Parathyroid adenoma (tissue), 2 donors: ENCODE results near the gene OR4D2.
A peak's percentile ranks its signal among the peaks of the same experiment; 100 is the strongest.
"Not testable (repeated sequence)": the region's sequence is repeated elsewhere in the genome, so short reads cannot be mapped to it uniquely, and the experiment has no call there.

Source experiments
- H2AFZ ChIP-seq: fragments of 300-600 bp; sonication (generic); one replicate; pipeline ENCODE4 v1.7.0; 2017; ENCODE audit warnings: antibody characterized with exemption, mild to moderate bottlenecking
- H3K27ac ChIP-seq: fragments of 300-600 bp; sonication (generic); one replicate; pipeline ENCODE4 v1.7.0; 2017
- H3K27me3 ChIP-seq: fragments of 300-600 bp; sonication (generic); one replicate; pipeline ENCODE4 v1.7.0; 2017; ENCODE audit warnings: low read length; ENCODE audit not compliant: control insufficient read depth, insufficient read depth
- H3K36me3 ChIP-seq: fragments of 300-600 bp; sonication (generic); one replicate; pipeline ENCODE4 v1.7.0; 2017; ENCODE audit warnings: low read length; ENCODE audit not compliant: control insufficient read depth, insufficient read depth
- H3K4me1 ChIP-seq: fragments of 300-600 bp; sonication (generic); one replicate; pipeline ENCODE4 v1.7.0; 2017; ENCODE audit warnings: control low read depth
- H3K4me2 ChIP-seq: fragments of 300-600 bp; sonication (generic); one replicate; pipeline ENCODE4 v1.7.0; 2017; ENCODE audit warnings: low read length
- H3K4me3 ChIP-seq: fragments of 300-600 bp; sonication (generic); one replicate; pipeline ENCODE4 v1.7.0; 2017; ENCODE audit warnings: low read depth, low read length
- H3K79me2 ChIP-seq: fragments of 300-600 bp; sonication (generic); one replicate; pipeline ENCODE4 v1.7.0; 2017; ENCODE audit warnings: control low read depth
- H3K9ac ChIP-seq: fragments of 300-600 bp; sonication (generic); one replicate; pipeline ENCODE4 v1.7.0; 2017; ENCODE audit warnings: mild to moderate bottlenecking
- H3K9me3 ChIP-seq: fragments of 300-600 bp; sonication (generic); one replicate; pipeline ENCODE4 v1.7.0; 2017; ENCODE audit warnings: low read length; ENCODE audit not compliant: control insufficient read depth
- CTCF ChIP-seq: fragments of 300-600 bp; sonication (generic); IDR thresholded peaks from one replicate; pipeline ENCODE4 v1.7.0; 2017; ENCODE audit warnings: antibody characterized with exemption, mild to moderate bottlenecking
- donor health status: primary hyperparathyroidism.

OR4D2 gene

DNA sequence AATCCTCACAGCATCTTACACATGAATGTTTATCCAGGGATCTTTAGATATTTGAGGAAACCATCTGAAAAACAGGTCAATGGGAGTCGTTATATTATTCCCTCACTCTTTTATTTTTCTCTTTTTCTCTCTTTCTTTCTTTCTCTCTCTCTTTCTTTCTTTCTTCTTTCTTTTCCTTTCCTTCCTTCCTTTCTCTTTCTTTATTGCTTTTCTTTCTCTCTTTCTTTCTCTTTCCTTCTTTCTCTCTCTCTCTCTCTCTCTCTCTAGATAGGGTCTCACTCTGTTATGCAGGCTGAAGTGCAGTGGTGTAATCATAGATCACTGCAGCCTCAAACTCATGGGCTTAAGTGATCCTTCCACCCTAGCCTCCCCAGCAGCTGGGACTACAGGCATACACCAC is 38.9 kb upstream of the OR4D2 start:
- H3K27ac ChIP-seq: no peak overlapping the region
- H3K36me3 ChIP-seq: no peaks in the 10 kb centered on the region
- H3K27me3 ChIP-seq: no peaks in the 10 kb centered on the region
- H3K4me1 ChIP-seq: no peaks in the 10 kb centered on the region
- no peak for TF ChIP-seq CTCF
- no peak overlapping the region for H3K4me3 ChIP-seq
- no peak overlapping the region for H3K9ac ChIP-seq
- H3K9me3 ChIP-seq: no peaks in the 10 kb centered on the region
- H3K79me2 ChIP-seq: no peaks in the 10 kb centered on the region
- H2AFZ ChIP-seq: no peak overlapping the region
- no peak overlapping the region for H3K4me2 ChIP-seq

GRCh38 chr17:58132697-58133096 is 34.1 kb upstream of the OR4D2 start:
- H3K4me1 ChIP-seq, H3K4me3 ChIP-seq, H3K9me3 ChIP-seq, H2AFZ ChIP-seq, H3K9ac ChIP-seq, H3K4me2 ChIP-seq, H3K27ac ChIP-seq, H3K36me3 ChIP-seq, H3K79me2 ChIP-seq, H3K27me3 ChIP-seq: not testable (repeated sequence)

- Histone ChIP-seq H2AFZ (no peak overlapping the region), H3K36me3 (no peaks in the 10 kb centered on the region), H3K27me3 (no peaks in the 10 kb centered on the region), H3K79me2 (no peaks in the 10 kb centered on the region), H3K9ac (no peak overlapping the region), H3K4me3 (no peak overlapping the region), H3K27ac (no peak overlapping the region), H3K4me1 (no peaks in the 10 kb centered on the region), H3K9me3 (no peaks in the 10 kb centered on the region), H3K4me2 (no peak overlapping the region)
- TF ChIP-seq CTCF: peak; percentile 28
Observed at GRCh38 chr17:58136669-58137279, 30.0 kb upstream of the OR4D2 start.

DNA sequence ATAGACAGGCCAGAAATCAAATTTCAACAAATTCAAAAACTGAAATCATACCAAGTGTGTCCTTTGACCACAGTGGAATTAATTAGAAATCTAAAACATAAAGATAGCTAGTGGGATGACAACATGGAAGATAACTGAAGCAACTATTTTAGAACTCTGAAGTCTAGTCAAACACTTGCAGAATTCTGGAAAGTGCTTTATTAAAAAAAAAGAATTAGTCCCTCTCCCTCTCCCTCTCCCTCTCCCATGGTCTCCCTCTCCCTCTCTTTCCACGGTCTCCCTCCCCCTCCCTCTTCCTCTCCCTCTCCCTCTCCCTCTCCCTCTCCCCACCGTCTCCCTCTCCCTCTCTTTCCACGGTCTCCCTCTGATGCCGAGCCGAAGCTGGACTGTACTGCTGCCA is 25.3 kb upstream of the OR4D2 start:
- Histone ChIP-seq H3K27me3 (no peaks in the 10 kb centered on the region), H3K4me3 (no peak overlapping the region), H2AFZ (no peak overlapping the region), H3K4me1 (no peaks in the 10 kb centered on the region), H3K27ac (no peak overlapping the region), H3K4me2 (no peak overlapping the region), H3K79me2 (no peaks in the 10 kb centered on the region), H3K9me3 (peaks cover 10% of the 10 kb centered on the region), H3K9ac (no peak overlapping the region), H3K36me3 (no peaks in the 10 kb centered on the region)
- TF ChIP-seq CTCF: no peak

DNA sequence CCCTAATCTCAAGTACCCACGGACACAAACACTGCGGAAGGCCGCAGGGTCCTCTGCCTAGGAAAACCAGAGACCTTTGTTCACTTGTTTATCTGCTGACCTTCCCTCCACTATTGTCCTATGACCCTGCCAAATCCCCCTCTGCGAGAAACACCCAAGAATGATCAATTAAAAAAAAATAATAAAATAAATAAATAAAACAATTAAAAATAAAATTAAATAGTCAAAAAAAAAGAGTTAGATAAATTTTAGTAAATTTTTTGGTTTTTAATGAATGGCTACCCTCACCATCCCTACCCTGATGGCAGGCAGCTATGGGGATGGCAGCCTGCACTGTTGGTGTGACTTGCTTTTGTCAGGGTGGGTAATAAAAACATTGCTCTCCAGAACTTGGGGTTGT is 23.4 kb upstream of the OR4D2 start:
- not testable (repeated sequence) for H3K9ac ChIP-seq, H3K4me1 ChIP-seq, H3K4me3 ChIP-seq, H3K79me2 ChIP-seq, H2AFZ ChIP-seq, H3K9me3 ChIP-seq, H3K27ac ChIP-seq, H3K4me2 ChIP-seq, H3K27me3 ChIP-seq, H3K36me3 ChIP-seq

GRCh38 chr17:58144801-58145200 is 22.0 kb upstream of the OR4D2 start:
- Histone ChIP-seq H2AFZ (no peak overlapping the region), H3K9ac (no peak overlapping the region), H3K4me1 (no peaks in the 10 kb centered on the region), H3K27me3 (no peaks in the 10 kb centered on the region), H3K36me3 (no peaks in the 10 kb centered on the region), H3K4me2 (no peak overlapping the region), H3K4me3 (no peak overlapping the region), H3K9me3 (peaks cover 10% of the 10 kb centered on the region), H3K79me2 (no peaks in the 10 kb centered on the region), H3K27ac (no peak overlapping the region)
- no peak for TF ChIP-seq CTCF
